ENCODE measurements around the gene MS4A6E.

The MS4A6E gene

DNA sequence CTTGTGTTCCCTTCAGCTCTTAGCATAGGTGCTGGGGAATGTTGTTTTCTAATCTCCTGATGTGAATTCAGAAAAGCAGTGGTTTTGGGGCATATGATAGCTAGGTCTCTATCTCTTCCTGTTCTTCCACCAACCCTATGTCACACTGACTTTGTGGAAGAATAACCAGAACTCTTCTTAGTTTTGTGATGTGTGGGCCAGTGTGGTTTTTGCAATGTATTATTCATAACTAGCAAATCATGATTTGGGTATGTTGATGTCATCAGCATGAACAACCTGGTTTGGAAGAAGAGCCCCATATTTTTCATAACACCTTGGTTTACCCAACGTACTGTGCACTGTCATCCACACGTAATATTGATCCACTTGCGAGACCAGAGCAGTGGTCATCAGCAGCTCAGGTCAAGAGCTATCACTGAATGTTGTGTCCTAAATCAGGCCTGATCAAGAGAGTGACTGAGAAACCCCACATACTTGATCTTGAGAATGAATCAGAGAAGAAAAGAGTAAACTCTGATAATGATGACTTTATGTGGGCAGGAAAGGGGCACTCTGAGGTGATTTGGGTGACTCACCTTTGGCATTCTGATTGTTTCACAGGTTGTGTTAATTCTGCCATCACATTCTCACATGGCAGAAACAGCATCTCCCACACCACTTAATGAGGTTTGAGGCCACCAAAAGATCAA, 19.4 kb upstream of the MS4A6E start:
- H3K27me3 ChIP-seq (ENCODE audit: insufficient read depth, low read length), result no peaks in the 10 kb centered on the region
- H3K9me3 ChIP-seq (ENCODE audit: low read length), result no peaks in the 10 kb centered on the region
- no peak overlapping the region for H2AFZ ChIP-seq (ENCODE audit: low read length)

DNA sequence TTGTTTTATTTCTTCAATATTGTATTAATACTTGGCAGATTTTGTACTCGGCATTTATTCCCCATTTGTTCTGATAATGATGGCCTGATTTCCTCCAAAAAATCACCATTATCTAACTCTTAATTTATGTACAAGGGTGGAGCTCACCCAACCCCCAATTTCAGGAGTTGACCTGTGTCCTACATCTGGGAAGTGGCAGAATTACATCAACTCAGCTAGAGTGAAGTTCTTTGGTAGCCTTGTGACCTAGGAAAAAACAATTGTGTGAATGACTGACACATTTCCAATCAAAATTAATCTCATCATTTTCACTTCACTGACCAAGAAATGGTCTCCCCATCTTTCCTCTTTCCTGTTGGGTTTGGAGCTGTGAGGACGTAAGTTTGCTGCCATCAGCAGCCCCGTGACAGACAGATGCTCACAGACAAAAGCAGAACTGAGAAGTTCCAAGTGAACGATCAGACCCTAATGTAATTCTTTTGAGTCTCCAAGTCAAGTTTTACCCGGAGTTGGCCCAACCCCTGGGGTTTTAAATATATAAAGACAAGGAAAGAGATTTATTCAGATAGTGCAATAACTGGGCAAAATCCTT, 16.6 kb upstream of the MS4A6E start:
- H3K4me2 ChIP-seq (ENCODE audit: low read length), result no peak overlapping the region

More for the DNA sequence above, 19.4 kb upstream of the MS4A6E start:
- Histone ChIP-seq H3K4me3 (ENCODE audit: low read depth, low read length, poor library complexity, severe bottlenecking) (no peak overlapping the region), H3K9me2 (ENCODE audit: low read depth, low read length) (no peaks in the 10 kb centered on the region), H3K4me1 (ENCODE audit: insufficient read depth, low read length, severe bottlenecking) (no peaks in the 10 kb centered on the region), H4K20me1 (ENCODE audit: insufficient read depth, low read length) (no peaks in the 10 kb centered on the region), H3K27ac (ENCODE audit: low read depth, low read length, poor library complexity, severe bottlenecking) (no peak overlapping the region), H3K36me3 (ENCODE audit: insufficient read depth, low read length) (no peaks in the 10 kb centered on the region), H3K4me2 (ENCODE audit: low read length) (no peak overlapping the region), H3K9ac (ENCODE audit: low read length) (no peak overlapping the region), H3F3A (ENCODE audit: insufficient read depth, low read length) (no peaks in the 10 kb centered on the region), H3K79me2 (ENCODE audit: insufficient read depth, low read length) (no peaks in the 10 kb centered on the region)
- TF ChIP-seq EZH2 (IDR thresholded peaks at IDR 0.05; ENCODE audit: borderline replicate concordance, low read length), result no peak
- TF ChIP-seq, protein P1, sequence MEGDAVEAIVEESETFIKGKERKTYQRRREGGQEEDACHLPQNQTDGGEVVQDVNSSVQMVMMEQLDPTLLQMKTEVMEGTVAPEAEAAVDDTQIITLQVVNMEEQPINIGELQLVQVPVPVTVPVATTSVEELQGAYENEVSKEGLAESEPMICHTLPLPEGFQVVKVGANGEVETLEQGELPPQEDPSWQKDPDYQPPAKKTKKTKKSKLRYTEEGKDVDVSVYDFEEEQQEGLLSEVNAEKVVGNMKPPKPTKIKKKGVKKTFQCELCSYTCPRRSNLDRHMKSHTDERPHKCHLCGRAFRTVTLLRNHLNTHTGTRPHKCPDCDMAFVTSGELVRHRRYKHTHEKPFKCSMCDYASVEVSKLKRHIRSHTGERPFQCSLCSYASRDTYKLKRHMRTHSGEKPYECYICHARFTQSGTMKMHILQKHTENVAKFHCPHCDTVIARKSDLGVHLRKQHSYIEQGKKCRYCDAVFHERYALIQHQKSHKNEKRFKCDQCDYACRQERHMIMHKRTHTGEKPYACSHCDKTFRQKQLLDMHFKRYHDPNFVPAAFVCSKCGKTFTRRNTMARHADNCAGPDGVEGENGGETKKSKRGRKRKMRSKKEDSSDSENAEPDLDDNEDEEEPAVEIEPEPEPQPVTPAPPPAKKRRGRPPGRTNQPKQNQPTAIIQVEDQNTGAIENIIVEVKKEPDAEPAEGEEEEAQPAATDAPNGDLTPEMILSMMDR (IDR thresholded peaks at IDR 0.05; ENCODE audit: low read length), result no peak

DNA sequence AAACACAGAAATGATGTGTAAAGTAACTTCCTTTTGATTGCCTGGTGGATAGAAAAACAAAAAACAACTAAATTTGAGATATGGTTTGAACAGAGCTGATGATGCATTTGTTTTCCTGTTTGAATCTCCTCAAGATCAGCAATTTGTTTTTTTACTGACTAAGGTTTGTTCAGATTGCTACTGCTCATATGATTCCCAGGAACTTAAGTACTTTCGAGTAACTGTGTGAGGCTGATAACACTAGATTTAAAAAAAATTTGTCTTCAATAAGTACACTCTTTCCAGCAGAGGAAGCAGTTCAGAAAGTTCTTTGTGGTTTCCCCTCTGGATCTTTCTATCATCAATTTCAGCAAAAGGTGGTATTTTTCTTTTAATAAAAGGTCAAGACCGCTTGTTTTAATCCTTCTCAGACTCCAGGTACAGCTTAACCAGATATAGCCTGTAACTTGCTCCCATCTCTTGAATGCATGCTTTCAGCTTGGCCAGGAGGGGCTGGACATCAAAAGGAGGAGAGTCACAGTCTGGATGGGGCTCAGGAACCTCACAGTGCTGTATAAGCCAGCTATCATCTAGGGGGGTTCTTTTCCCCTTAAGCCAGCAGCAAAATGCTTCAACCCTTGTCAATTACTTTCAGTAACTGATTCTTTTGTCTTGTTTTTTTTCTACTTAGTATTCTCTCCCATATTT, 12.3 kb upstream of the MS4A6E start:
- no peaks in the 10 kb centered on the region for H3K9me2 ChIP-seq (ENCODE audit: low read depth, low read length)
- no peaks in the 10 kb centered on the region for H3F3A ChIP-seq (ENCODE audit: insufficient read depth, low read length)
- no peaks in the 10 kb centered on the region for H3K9me3 ChIP-seq (ENCODE audit: low read length)
- H3K27ac ChIP-seq (ENCODE audit: low read depth, low read length, poor library complexity, severe bottlenecking), result no peak overlapping the region
- no peaks in the 10 kb centered on the region for H4K20me1 ChIP-seq (ENCODE audit: insufficient read depth, low read length)
- H2AFZ ChIP-seq (ENCODE audit: low read length), result no peak overlapping the region
- TF ChIP-seq EZH2 (IDR thresholded peaks at IDR 0.05; ENCODE audit: borderline replicate concordance, low read length), result no peak
- TF ChIP-seq, protein P1 (IDR thresholded peaks at IDR 0.05; ENCODE audit: low read length), result no peak
- H3K27me3 ChIP-seq (ENCODE audit: insufficient read depth, low read length), result no peaks in the 10 kb centered on the region
- H3K4me2 ChIP-seq (ENCODE audit: low read length), result no peak overlapping the region
- no peak overlapping the region for H3K9ac ChIP-seq (ENCODE audit: low read length)
- H3K4me1 ChIP-seq (ENCODE audit: insufficient read depth, low read length, severe bottlenecking), result no peaks in the 10 kb centered on the region
- no peak overlapping the region for H3K4me3 ChIP-seq (ENCODE audit: low read depth, low read length, poor library complexity, severe bottlenecking)
- no peaks in the 10 kb centered on the region for H3K36me3 ChIP-seq (ENCODE audit: insufficient read depth, low read length)
- no peaks in the 10 kb centered on the region for H3K79me2 ChIP-seq (ENCODE audit: insufficient read depth, low read length)

More for the DNA sequence above, 16.6 kb upstream of the MS4A6E start:
- Histone ChIP-seq H3K9ac (ENCODE audit: low read length) (no peak overlapping the region), H3K36me3 (ENCODE audit: insufficient read depth, low read length) (no peaks in the 10 kb centered on the region), H4K20me1 (ENCODE audit: insufficient read depth, low read length) (no peaks in the 10 kb centered on the region), H3K9me2 (ENCODE audit: low read depth, low read length) (no peaks in the 10 kb centered on the region), H3F3A (ENCODE audit: insufficient read depth, low read length) (no peaks in the 10 kb centered on the region), H3K79me2 (ENCODE audit: insufficient read depth, low read length) (no peaks in the 10 kb centered on the region), H2AFZ (ENCODE audit: low read length) (no peak overlapping the region), H3K9me3 (ENCODE audit: low read length) (no peaks in the 10 kb centered on the region), H3K27ac (ENCODE audit: low read depth, low read length, poor library complexity, severe bottlenecking) (no peak overlapping the region), H3K27me3 (ENCODE audit: insufficient read depth, low read length) (no peaks in the 10 kb centered on the region), H3K4me1 (ENCODE audit: insufficient read depth, low read length, severe bottlenecking) (no peaks in the 10 kb centered on the region), H3K4me3 (ENCODE audit: low read depth, low read length, poor library complexity, severe bottlenecking) (no peak overlapping the region)
- TF ChIP-seq, protein P1 (IDR thresholded peaks at IDR 0.05; ENCODE audit: low read length), result no peak
- TF ChIP-seq EZH2 (IDR thresholded peaks at IDR 0.05; ENCODE audit: borderline replicate concordance, low read length), result no peak

Measured in OCI-LY1 (cell line).